Kidney epithelial cell (primary cell): ENCODE data around the gene OTUB1. TPM values are rescaled to one million over a fixed set of nuclear protein-coding genes. Genes with fewer than 3 reads are reported as not detected.

Source experiments
- DNase-seq: peaks from one replicate; pipeline ENCODE4 v3.0.0-alpha.2; 2010; ENCODE audit warnings: low read depth
- H3K27me3 ChIP-seq: 2 replicates; pipeline ENCODE4 v1.6.0; 2011; ENCODE audit warnings: low read length; ENCODE audit not compliant: control insufficient read depth, insufficient read depth
- H3K36me3 ChIP-seq: 2 replicates; pipeline ENCODE4 v1.5.1; 2011; ENCODE audit warnings: low read length; ENCODE audit not compliant: control insufficient read depth, insufficient read depth
- H3K4me3 ChIP-seq: 2 replicates; pipeline ENCODE4 v1.5.1; 2011; ENCODE audit warnings: low read depth, mild to moderate bottlenecking, control low read depth, low read length
- CTCF ChIP-seq: IDR thresholded peaks from 2 replicates; pipeline ENCODE4 v1.5.1; 2011; ENCODE audit warnings: mild to moderate bottlenecking, moderate library complexity, low read length, control low read depth, inconsistent platforms; ENCODE audit not compliant: insufficient read depth, poor library complexity, severe bottlenecking
- total RNA-seq: library from RNA; depleted of rRNA; stranded (reverse); fragments of >200 nt; gene quantifications from 2 replicates; pipeline ENCODE4 v1.2.3, GENCODE V29; 2015

Gene OTUB1
- total RNA-seq, 1 donor from 2014 or later = 100.0 TPM

GRCh38 chr11:63941901-63942300 lies 44.3 kb upstream of the OTUB1 start:
- no peak for DNase-seq
- Histone ChIP-seq H3K27me3 (no peaks in the 10 kb centered on the region), H3K4me3 (no peak overlapping the region), H3K36me3 (peaks cover 2% of the 10 kb centered on the region)
- no peak for TF ChIP-seq CTCF

GRCh38 chr11:63942803-63943202 lies 43.4 kb upstream of the OTUB1 start:
- no peak overlapping the region for H3K4me3 ChIP-seq

GRCh38 chr11:63944987-63945386 lies 41.3 kb upstream of the OTUB1 start:
- no peak for DNase-seq
- peaks cover 2% of the 10 kb centered on the region for H3K36me3 ChIP-seq
- no peaks in the 10 kb centered on the region for H3K27me3 ChIP-seq
- TF ChIP-seq CTCF = no peak
- no peak overlapping the region for H3K4me3 ChIP-seq

More at GRCh38 chr11:63942803-63943202, 43.4 kb upstream of the OTUB1 start:
- DNase-seq = no peak
- Histone ChIP-seq H3K27me3 (no peaks in the 10 kb centered on the region), H3K36me3 (peaks cover 2% of the 10 kb centered on the region)
- no peak for TF ChIP-seq CTCF

- Histone ChIP-seq H3K27me3 (no peaks in the 10 kb centered on the region), H3K36me3 (peaks cover 2% of the 10 kb centered on the region), H3K4me3 (no peak overlapping the region)
- TF ChIP-seq CTCF = peak; percentile 68
- peak; percentile 28 for DNase-seq
Observed at GRCh38 chr11:63945477-63946163, 40.6 kb upstream of the OTUB1 start.

GRCh38 chr11:63951779-63952536 lies 34.3 kb upstream of the OTUB1 start:
- Histone ChIP-seq H3K36me3 (no peaks in the 10 kb centered on the region), H3K4me3 (no peak overlapping the region), H3K27me3 (no peaks in the 10 kb centered on the region)
- DNase-seq = no peak
- no peak for TF ChIP-seq CTCF
